KOPT-K1 (cell line): ENCODE results near the gene TNNT3.

Experiments used
- H3K27ac ChIP-seq: fragments of 200-600 bp; sonication (generic); 2 replicates; pipeline ENCODE4 v1.5.1; 2016; ENCODE audit warnings: antibody characterized with exemption, mild to moderate bottlenecking, low read depth, low read length; ENCODE audit not compliant: poor library complexity, severe bottlenecking
- H3K36me3 ChIP-seq: fragments of 200-600 bp; sonication (generic); 2 replicates; pipeline ENCODE4 v1.5.1; 2017; ENCODE audit warnings: antibody characterized with exemption, mild to moderate bottlenecking, low read length, moderate library complexity; ENCODE audit not compliant: insufficient read depth
- H3K9me3 ChIP-seq: fragments of 200-600 bp; sonication (generic); 2 replicates; pipeline ENCODE4 v1.5.1; 2017; ENCODE audit warnings: antibody characterized with exemption, low read length, mild to moderate bottlenecking; ENCODE audit not compliant: insufficient read depth, poor library complexity, severe bottlenecking

The TNNT3 gene

GRCh38 chr11:1930462-1930830 lies 10.9 kb downstream of the TNNT3 start:
- H3K9me3 ChIP-seq = no peaks in the 10 kb centered on the region
- H3K27ac ChIP-seq = no peak overlapping the region
- no peaks in the 10 kb centered on the region for H3K36me3 ChIP-seq

- Histone ChIP-seq H3K9me3 (no peaks in the 10 kb centered on the region), H3K36me3 (no peaks in the 10 kb centered on the region), H3K27ac (no peak overlapping the region)
Observed at GRCh38 chr11:1931341-1932104, 12.0 kb downstream of the TNNT3 start.

GRCh38 chr11:1932105-1932480 lies 12.6 kb downstream of the TNNT3 start:
- Histone ChIP-seq H3K36me3 (no peaks in the 10 kb centered on the region), H3K27ac (no peak overlapping the region), H3K9me3 (no peaks in the 10 kb centered on the region)

- no peak overlapping the region for H3K27ac ChIP-seq
- H3K36me3 ChIP-seq = no peaks in the 10 kb centered on the region
- H3K9me3 ChIP-seq = no peaks in the 10 kb centered on the region
Observed at GRCh38 chr11:1932681-1933080, 13.2 kb downstream of the TNNT3 start.

GRCh38 chr11:1933416-1934334 lies 14.2 kb downstream of the TNNT3 start:
- no peaks in the 10 kb centered on the region for H3K9me3 ChIP-seq
- no peak overlapping the region for H3K27ac ChIP-seq
- H3K36me3 ChIP-seq = no peaks in the 10 kb centered on the region

GRCh38 chr11:1934335-1935155 lies 15.0 kb downstream of the TNNT3 start:
- no peaks in the 10 kb centered on the region for H3K9me3 ChIP-seq
- H3K36me3 ChIP-seq = no peaks in the 10 kb centered on the region
- H3K27ac ChIP-seq = no peak overlapping the region

GRCh38 chr11:1935156-1936071 lies 15.9 kb downstream of the TNNT3 start:
- Histone ChIP-seq H3K36me3 (no peaks in the 10 kb centered on the region), H3K27ac (no peak overlapping the region), H3K9me3 (no peaks in the 10 kb centered on the region)

GRCh38 chr11:1936072-1936780 lies 16.7 kb downstream of the TNNT3 start:
- no peaks in the 10 kb centered on the region for H3K9me3 ChIP-seq
- H3K27ac ChIP-seq = no peak overlapping the region
- no peaks in the 10 kb centered on the region for H3K36me3 ChIP-seq

GRCh38 chr11:1936781-1937615 lies 17.5 kb downstream of the TNNT3 start:
- Histone ChIP-seq H3K27ac (no peak overlapping the region), H3K36me3 (no peaks in the 10 kb centered on the region), H3K9me3 (no peaks in the 10 kb centered on the region)

- H3K9me3 ChIP-seq = no peaks in the 10 kb centered on the region
- no peaks in the 10 kb centered on the region for H3K36me3 ChIP-seq
- H3K27ac ChIP-seq = no peak overlapping the region
Observed at GRCh38 chr11:1937616-1938342, 18.3 kb downstream of the TNNT3 start.

- H3K9me3 ChIP-seq = no peaks in the 10 kb centered on the region
- no peaks in the 10 kb centered on the region for H3K36me3 ChIP-seq
- H3K27ac ChIP-seq = no peak overlapping the region
Observed at GRCh38 chr11:1938343-1939005, 19.0 kb downstream of the TNNT3 start.

- Histone ChIP-seq H3K36me3 (no peaks in the 10 kb centered on the region), H3K27ac (no peak overlapping the region), H3K9me3 (no peaks in the 10 kb centered on the region)
Observed at GRCh38 chr11:1939006-1939625, 19.6 kb downstream of the TNNT3 start.
